ENCODE results near the gene NRN1L.

Gene NRN1L

DNA sequence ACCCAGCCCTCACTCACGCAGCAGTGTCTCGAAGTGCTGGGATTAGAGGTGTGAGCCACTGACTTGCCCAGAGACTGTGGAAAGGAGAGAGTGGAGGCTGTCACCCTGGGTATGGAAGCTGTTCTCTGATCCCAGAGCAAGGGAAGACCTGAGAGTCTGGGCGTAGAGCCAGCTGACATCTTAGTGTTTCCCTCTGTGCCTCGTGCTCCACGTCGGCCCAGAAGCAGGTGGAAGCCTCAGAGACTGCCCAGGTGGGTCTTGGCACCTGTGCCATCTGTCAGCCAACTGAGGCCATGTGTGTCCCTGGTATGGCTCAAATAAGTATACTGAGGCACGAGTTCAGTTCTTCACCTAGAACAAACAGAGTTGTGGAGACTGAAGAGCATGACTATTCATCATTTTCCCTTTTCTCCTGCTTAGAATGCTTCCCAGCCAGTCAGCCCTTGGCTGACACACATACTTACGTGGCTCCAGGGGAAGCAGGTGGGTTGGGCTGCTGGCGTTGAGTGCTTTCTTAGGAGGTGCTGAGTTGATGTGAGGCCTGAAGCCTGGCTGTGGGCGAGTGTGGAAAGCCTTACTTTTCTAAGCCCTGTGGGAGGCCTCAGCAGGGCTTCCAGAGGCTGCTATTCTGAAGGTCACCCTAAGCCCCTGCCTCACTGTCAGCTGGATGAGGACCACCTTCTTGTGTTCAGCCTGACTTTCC, 38.9 kb downstream of the NRN1L start:
- no peak for TF ChIP-seq SIN3A (IDR thresholded peaks at IDR 0.05; ENCODE audit: borderline replicate concordance, insufficient read depth, low read length)
- no peak for TF ChIP-seq TAF1 (IDR thresholded peaks at IDR 0.05; ENCODE audit: borderline replicate concordance, insufficient read depth, low read length)
- TF ChIP-seq FOXP2 (optimal IDR thresholded peaks at IDR 0.05; ENCODE audit: borderline replicate concordance, extremely low read depth, extremely low read length, insufficient read depth), result no peak

DNA sequence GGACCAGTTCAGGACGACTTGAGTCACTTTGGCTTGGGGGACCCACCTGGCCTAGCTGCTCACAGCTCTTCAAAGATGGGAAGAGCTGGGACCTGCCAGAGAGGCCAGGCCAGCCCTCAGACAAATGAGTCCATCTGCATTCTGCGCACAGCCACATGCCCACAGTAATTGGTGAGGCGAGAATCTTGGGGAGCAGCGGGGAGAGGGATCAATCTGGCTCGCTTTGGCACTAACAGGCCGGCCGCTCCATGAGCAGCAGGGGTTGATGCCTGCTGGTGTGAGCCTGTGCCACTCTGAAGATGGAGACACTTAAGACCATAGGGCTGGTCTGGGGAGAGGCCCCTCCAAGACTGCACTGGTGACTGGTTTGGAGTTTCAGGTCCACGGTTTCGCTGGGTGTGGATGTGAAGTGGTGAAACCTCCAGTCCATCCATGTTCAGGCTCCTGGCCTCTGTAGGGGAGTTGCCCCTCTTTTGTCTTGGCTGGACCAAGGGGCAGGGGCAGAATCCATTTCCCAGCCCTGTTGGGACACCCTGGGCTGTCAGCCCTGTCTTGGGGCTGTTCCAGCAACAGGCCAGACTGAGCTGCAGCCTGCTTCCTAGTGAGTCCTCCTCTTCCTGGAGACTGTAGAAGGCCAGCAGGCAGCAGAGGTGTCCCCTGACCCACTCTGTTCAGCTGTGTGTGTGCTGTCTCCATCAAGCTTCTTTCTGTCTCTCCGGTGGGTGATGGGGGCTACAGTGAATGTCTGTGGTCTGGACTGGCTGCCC, 39.6 kb downstream of the NRN1L start:
- TF ChIP-seq SIN3A (IDR thresholded peaks at IDR 0.05; ENCODE audit: borderline replicate concordance, insufficient read depth, low read length) (no peak), TAF1 (IDR thresholded peaks at IDR 0.05; ENCODE audit: borderline replicate concordance, insufficient read depth, low read length) (no peak), POLR2AphosphoS5 (IDR thresholded peaks at IDR 0.05; ENCODE audit: low read depth, low read length) (no peak), FOXP2 (optimal IDR thresholded peaks at IDR 0.05; ENCODE audit: borderline replicate concordance, extremely low read depth, extremely low read length, insufficient read depth) (no peak)
- TF ChIP-seq, protein P1, sequence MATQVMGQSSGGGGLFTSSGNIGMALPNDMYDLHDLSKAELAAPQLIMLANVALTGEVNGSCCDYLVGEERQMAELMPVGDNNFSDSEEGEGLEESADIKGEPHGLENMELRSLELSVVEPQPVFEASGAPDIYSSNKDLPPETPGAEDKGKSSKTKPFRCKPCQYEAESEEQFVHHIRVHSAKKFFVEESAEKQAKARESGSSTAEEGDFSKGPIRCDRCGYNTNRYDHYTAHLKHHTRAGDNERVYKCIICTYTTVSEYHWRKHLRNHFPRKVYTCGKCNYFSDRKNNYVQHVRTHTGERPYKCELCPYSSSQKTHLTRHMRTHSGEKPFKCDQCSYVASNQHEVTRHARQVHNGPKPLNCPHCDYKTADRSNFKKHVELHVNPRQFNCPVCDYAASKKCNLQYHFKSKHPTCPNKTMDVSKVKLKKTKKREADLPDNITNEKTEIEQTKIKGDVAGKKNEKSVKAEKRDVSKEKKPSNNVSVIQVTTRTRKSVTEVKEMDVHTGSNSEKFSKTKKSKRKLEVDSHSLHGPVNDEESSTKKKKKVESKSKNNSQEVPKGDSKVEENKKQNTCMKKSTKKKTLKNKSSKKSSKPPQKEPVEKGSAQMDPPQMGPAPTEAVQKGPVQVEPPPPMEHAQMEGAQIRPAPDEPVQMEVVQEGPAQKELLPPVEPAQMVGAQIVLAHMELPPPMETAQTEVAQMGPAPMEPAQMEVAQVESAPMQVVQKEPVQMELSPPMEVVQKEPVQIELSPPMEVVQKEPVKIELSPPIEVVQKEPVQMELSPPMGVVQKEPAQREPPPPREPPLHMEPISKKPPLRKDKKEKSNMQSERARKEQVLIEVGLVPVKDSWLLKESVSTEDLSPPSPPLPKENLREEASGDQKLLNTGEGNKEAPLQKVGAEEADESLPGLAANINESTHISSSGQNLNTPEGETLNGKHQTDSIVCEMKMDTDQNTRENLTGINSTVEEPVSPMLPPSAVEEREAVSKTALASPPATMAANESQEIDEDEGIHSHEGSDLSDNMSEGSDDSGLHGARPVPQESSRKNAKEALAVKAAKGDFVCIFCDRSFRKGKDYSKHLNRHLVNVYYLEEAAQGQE (IDR thresholded peaks at IDR 0.05; ENCODE audit: insufficient read depth in 1 of 2, low read depth in 2 of 2, low read length in 2 of 2), result no peak

DNA sequence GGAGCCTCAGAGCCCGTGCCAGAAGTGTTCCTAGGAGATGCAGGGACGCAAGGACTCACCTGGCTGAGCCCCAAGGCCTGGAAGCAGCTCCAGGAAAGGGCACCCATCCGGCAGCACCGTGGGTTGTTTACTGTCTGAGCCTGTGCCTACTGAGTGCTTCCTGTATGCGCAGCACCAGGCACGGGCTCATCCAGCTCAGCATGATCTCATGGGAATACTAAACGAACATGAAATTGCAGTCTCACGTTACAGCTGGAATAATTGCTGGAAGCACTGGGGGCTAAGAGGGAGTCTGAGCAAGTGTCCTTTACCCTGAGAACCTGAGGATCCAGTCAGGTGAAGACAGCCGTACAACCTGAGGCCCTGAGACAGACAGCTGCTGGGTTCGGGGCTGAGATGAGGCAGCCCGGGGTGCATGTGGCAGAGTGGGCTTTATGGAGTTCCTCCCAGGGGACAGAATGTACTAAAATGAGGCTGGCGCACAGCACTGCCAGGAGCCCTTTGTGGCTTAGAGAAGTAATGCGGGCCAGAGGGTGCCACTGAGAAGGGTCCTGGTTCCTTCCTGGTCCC, 41.6 kb downstream of the NRN1L start:
- no peak for TF ChIP-seq POLR2AphosphoS5 (IDR thresholded peaks at IDR 0.05; ENCODE audit: low read depth, low read length)
- no peak for TF ChIP-seq SIN3A (IDR thresholded peaks at IDR 0.05; ENCODE audit: borderline replicate concordance, insufficient read depth, low read length)
- TF ChIP-seq, protein P1 (IDR thresholded peaks at IDR 0.05; ENCODE audit: insufficient read depth in 1 of 2, low read depth in 2 of 2, low read length in 2 of 2), result no peak
- no peak for TF ChIP-seq TAF1 (IDR thresholded peaks at IDR 0.05; ENCODE audit: borderline replicate concordance, insufficient read depth, low read length)

DNA sequence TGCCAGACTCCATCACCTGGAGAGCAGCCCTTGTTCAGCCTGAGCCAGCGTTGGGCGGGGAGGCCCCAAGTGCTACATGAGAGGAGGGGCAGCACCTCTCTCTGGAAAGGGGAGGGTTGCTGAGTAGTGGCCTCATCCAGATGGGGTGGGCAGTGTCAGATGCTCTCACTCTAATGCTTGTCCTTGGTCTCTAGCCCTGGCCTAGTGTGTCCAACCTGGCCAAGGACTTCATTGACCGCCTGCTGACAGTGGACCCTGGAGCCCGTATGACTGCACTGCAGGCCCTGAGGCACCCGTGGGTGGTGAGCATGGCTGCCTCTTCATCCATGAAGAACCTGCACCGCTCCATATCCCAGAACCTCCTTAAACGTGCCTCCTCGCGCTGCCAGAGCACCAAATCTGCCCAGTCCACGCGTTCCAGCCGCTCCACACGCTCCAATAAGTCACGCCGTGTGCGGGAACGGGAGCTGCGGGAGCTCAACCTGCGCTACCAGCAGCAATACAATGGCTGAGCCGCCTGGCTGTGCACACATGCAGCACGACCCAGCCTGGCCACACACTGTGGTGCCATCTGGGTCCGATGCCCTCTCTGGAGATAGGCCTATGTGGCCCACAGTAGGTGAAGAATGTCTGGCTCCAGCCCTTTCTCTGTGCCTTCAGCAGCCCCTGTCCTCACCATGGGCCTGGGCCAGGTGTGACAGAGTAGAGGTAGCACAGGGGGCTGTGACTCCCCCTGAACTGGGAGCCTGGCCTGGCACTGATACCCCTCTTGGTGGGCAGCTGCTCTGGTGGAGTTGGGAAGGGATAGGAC, 42.7 kb downstream of the NRN1L start:
- TF ChIP-seq FOXP2 (optimal IDR thresholded peaks at IDR 0.05; ENCODE audit: borderline replicate concordance, extremely low read depth, extremely low read length, insufficient read depth) (no peak), POLR2AphosphoS5 (IDR thresholded peaks at IDR 0.05; ENCODE audit: low read depth, low read length) (no peak), SIN3A (IDR thresholded peaks at IDR 0.05; ENCODE audit: borderline replicate concordance, insufficient read depth, low read length) (no peak), TAF1 (IDR thresholded peaks at IDR 0.05; ENCODE audit: borderline replicate concordance, insufficient read depth, low read length) (no peak)
- TF ChIP-seq, protein P1 (IDR thresholded peaks at IDR 0.05; ENCODE audit: insufficient read depth in 1 of 2, low read depth in 2 of 2, low read length in 2 of 2), result no peak

DNA sequence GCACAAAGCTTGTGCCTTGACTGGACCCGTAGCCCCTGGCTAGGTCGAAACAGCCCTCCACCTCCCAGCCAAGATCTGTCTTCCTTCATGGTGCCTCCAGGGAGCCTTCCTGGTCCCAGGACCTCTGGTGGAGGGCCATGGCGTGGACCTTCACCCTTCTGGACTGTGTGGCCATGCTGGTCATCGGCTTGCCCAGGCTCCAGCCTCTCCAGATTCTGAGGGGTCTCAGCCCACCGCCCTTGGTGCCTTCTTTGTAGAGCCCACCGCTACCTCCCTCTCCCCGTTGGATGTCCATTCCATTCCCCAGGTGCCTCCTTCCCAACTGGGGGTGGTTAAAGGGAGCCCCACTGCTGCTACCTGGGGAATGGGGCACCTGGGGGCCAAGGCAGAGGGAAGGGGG, 43.5 kb downstream of the NRN1L start:
- TF ChIP-seq TAF1 (IDR thresholded peaks at IDR 0.05; ENCODE audit: borderline replicate concordance, insufficient read depth, low read length) (no peak), POLR2AphosphoS5 (IDR thresholded peaks at IDR 0.05; ENCODE audit: low read depth, low read length) (no peak), SIN3A (IDR thresholded peaks at IDR 0.05; ENCODE audit: borderline replicate concordance, insufficient read depth, low read length) (no peak), FOXP2 (optimal IDR thresholded peaks at IDR 0.05; ENCODE audit: borderline replicate concordance, extremely low read depth, extremely low read length, insufficient read depth) (no peak)
- TF ChIP-seq, protein P1 (IDR thresholded peaks at IDR 0.05; ENCODE audit: insufficient read depth in 1 of 2, low read depth in 2 of 2, low read length in 2 of 2), result no peak
